HG02610 (cell line): ENCODE results near the gene PCBD2.
"Not testable (repeated sequence)": the region's sequence is repeated elsewhere in the genome, so short reads cannot be mapped to it uniquely, and the experiment has no call there.

Experiments
- ATAC-seq: cut with Tn5 transposase; IDR thresholded peaks from one replicate; pipeline ENCODE4 v1.9.1; 2021; ENCODE audit warnings: mild to moderate bottlenecking, moderate library complexity; ENCODE audit not compliant: unreplicated experiment

Gene PCBD2

DNA sequence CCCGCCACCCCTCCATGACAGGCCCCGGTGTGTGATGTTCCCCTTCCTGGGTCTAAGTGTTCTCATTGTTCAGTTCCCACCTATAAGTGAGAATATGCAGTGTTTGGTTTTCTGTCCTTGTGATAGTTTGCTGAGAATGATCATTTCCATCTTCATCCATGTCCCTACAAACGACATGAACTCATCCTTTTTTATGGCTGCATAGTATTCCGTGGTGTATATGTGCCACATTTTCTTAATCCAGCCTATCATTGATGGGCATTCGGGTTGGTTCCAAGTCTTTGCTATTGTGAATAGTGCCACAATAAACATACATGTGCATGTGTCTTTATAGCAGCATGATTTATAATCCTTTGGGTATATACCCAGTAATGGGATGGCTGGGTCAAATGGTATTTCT, 93.1 kb downstream of the PCBD2 start:
- not testable (repeated sequence) for ATAC-seq

DNA sequence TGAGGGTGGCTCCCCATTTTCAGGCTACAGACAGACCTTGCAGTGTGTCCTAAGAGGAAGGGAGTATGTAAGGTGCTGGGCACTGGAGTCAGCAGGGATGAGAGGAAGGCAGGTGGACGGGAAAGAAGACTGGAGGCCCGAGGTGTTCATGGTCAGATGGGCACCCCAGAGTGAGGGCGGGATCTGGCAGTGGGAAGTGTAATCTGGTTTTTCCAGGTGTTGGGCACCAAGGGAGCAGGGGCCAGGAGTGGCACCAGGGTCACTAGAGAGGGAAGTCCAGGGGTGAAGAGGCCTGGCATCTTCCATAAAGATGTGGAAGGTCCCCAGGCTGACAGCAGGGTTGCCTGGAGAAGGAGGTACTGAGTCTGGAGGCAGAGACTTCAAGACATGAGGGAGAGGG, 99.4 kb downstream of the PCBD2 start:
- ATAC-seq = no peak

DNA sequence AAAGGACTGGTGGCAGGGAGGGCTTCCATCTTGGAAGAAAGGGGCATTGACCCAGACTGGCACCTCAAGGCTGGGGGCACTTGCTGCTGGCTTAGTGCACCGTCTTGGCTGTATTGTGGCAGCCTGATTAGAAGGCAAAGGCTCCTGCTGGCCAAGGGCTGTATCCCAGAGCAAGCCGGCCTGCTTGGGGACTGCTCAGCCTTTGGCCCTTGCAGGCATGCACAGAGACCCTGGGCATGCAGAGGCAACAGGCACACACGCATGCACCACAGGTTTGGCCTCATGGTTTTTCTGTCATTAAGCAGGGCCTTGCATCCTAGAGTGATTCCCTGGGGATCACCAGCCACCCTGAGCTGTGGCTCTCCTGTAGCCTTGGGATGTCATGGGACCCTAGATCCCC, 100.1 kb downstream of the PCBD2 start:
- no peak for ATAC-seq

GRCh38 chr5:135007305-135007704, 102.4 kb downstream of the PCBD2 start:
- no peak for ATAC-seq

- ATAC-seq = no peak
Observed at GRCh38 chr5:135007749-135008363, 102.9 kb downstream of the PCBD2 start.

DNA sequence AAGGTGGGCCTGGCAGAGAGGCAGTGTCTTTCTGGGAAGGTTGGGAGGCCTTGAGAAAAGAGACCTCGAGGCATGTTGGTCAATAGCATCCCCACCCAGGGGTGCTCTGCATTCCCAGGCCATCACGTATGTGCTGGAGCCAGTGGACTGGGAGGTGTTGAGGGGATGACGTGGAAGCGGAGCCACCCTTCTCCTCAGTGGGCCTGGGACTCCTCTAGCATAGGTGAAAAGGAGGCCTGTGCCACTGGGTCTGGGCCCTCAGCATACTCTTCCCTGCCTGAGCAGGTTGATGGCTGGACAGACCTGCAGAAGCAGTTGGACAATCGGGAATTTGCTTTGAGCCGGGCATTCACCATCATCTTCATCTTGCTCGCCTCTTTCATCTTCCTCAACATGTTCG, 103.6 kb downstream of the PCBD2 start:
- no peak for ATAC-seq

DNA sequence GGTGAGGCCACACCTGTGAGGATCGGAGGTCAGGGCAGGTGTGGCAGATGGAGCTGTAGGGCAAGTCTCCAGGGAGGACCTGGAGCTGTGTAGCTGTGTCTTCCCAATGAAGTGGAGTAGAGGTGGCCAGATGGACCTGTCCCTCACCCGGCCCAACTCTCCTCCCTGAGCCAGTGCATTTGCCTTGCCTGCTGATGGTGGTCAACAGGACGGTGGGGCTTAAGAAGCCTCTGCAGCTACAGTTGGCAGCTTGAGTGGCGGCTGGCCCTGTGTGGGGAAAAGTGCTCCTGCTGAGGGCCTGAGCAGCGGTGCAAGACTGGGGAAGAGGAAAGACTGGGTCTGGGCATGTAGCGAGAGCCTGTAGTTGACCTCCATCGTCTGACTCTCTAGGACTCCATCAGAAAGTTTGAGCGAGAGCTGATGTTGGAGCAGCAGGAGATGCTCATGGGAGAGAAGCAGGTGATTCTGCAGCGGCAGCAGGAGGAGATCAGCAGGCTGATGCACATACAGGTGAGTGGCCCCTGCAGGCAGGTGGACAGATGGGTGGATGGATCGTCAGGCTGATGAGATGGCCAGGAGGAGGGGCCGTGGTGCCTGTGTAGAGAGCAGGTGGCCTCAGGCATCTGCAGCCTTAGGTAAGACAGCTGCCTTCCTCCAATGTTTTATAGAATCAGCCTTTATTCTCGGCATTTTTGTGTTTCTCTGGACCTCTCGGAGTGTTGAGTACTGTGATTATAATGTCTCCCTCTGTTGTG, 104.2 kb downstream of the PCBD2 start:
- ATAC-seq = no peak

DNA sequence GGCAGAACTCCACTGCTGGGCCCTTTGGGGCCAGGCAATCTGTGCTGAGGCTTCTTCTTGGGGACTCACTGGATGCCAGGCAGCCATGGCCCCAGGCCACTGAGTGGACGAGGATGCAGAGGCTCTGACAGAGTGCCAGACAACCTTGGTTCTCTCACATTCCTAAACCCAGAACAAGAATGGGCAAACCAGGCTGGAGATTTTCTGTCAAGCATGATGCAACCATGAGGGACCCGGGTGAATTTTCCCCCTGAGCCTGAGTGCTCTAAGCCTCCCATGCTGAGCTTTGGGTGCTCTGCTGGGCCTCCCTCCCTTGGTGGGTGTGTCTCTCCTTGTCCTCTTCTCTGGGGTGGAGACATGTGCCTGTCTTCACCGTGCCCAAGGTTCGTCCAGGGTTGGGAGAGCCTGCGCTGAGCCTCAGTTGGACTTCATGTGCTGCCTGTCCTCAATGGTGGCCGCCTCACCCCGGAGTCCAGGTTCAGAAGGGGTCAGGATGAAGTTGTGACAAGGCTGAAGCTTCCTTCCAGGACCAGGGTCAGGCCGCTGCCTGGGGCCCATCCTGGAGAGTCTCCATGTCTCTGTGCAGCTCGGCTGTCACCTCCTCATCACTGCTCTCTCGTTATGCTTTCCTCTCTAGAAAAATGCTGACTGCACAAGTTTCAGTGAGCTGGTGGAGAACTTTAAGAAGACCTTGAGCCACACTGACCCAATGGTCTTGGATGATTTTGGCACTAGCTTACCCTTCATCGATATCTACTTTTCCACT, 105.0 kb downstream of the PCBD2 start:
- no peak for ATAC-seq

GRCh38 chr5:135010502-135011354, 105.8 kb downstream of the PCBD2 start:
- ATAC-seq = no peak

DNA sequence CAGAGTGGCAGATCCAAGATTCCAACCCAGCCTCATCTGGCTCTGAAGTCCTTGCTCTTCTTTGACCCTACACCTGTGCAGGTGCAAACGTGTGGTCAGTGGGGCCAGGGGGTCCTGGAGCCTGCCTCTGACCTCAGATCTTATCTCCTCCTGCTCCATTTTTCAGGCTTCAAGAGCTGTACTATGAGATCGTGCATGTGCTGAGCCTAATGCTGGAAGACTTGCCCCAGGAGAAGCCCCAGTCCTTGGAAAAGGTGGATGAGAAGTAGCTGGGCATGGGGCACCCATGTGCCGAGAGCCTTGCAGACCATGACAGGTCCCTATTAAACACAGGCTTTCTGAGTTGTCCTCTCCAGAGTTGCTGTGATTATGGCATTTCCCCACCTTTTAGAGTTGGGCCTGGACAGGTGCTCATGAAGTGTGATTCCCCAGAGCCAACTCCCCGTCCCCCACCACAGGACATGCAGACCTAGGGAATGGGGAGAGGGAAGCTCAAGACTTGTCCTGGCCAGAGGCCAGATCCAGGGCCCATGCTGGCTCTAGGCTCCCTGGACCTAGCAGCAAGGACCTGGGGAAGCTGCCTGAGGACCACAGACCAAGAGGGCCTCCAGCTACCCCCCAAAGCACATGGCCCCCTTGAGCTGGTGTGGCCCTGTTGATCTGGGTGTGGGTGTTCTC, 106.6 kb downstream of the PCBD2 start:
- no peak for ATAC-seq

GRCh38 chr5:135012033-135012588, 107.2 kb downstream of the PCBD2 start:
- ATAC-seq = no peak
